Glutamatergic neuron (in vitro differentiated cells): ENCODE data around the gene PRSS23. TPM values are rescaled to one million over a fixed set of nuclear protein-coding genes. Genes with fewer than 3 reads are reported as not detected.

Source experiments
- DNase-seq: peaks from one replicate; pipeline ENCODE4 v3.0.0; 2022
- H3K27ac Mint-ChIP-seq: one replicate; pipeline ENCODE4 v1.8.0; 2020; ENCODE audit warnings: mild to moderate bottlenecking, mixed read lengths, inconsistent platforms; ENCODE audit not compliant: unreplicated experiment
- H3K27me3 Mint-ChIP-seq: one replicate; pipeline ENCODE4 v1.8.0; 2020; ENCODE audit warnings: mild to moderate bottlenecking, moderate library complexity, mixed read lengths, inconsistent platforms; ENCODE audit not compliant: unreplicated experiment
- H3K36me3 Mint-ChIP-seq: one replicate; pipeline ENCODE4 v1.8.0; 2020; ENCODE audit warnings: mild to moderate bottlenecking, mixed read lengths, inconsistent platforms; ENCODE audit not compliant: unreplicated experiment
- H3K4me1 Mint-ChIP-seq: one replicate; pipeline ENCODE4 v1.8.0; 2020; ENCODE audit warnings: mild to moderate bottlenecking, low read depth, mixed read lengths, inconsistent platforms; ENCODE audit not compliant: unreplicated experiment
- H3K4me3 Mint-ChIP-seq: one replicate; pipeline ENCODE4 v1.8.0; 2020; ENCODE audit warnings: mild to moderate bottlenecking, mixed read lengths, inconsistent platforms; ENCODE audit not compliant: unreplicated experiment
- H3K9me3 Mint-ChIP-seq: one replicate; pipeline ENCODE4 v1.8.0; 2020; ENCODE audit warnings: mild to moderate bottlenecking, moderate library complexity, mixed read lengths, inconsistent platforms; ENCODE audit not compliant: unreplicated experiment
- CTCF ChIP-seq: fragments of 200-600 bp; sonication (generic); IDR thresholded peaks from one replicate; pipeline ENCODE4 v1.5.0; 2021; ENCODE audit not compliant: partially characterized antibody, unreplicated experiment
- total RNA-seq: library from RNA; stranded (reverse); fragmentation: NEBNext Ultra II Directional; extraction: Animal tissue kit (Norgen Biotek cat#: 25700); gene quantifications from one replicate; pipeline ENCODE4 v1.2.1, GENCODE V29; 2021; ENCODE audit not compliant: unreplicated experiment

The PRSS23 gene
- total RNA-seq, 1 donor from 2014 or later = 20.2 TPM

DNA sequence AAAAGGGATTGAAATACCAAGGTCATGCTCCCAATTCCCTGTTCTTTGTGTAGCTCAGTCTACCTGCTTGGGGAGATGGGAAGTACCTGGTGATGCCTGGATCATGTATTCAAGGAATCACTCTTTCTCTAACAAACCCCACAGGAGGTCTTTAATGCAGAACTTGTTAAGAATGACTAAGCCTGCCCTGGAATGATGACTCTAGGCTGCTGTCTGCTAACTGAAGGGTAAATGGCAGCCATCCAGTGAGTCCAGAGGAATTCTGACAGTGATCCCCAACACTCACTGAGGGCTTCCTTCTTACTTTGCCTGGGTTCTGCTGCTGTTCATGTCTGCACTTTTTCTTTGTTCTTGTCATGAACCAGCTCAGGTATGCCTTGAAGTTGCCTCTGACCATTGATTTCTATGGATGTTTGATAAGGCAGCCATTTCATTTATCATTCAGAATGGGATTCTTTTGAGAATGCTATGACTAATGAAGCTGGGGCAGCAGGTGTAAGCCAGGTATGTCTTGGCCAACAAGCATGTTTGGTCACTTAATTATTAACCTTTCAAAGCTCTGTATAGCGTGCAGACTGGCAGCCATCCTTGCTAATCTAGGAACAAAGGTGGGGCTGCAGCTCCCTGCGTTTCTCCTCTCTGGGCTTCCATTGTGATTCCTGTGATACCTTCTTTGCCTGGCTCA lies 11.4 kb downstream of the PRSS23 start:
- Mint-ChIP-seq H3K36me3 (no peaks in the 10 kb centered on the region), H3K4me1 (no peaks in the 10 kb centered on the region), H3K27ac (no peak overlapping the region), H3K4me3 (no peak overlapping the region), H3K27me3 (peaks cover 5% of the 10 kb centered on the region), H3K9me3 (no peaks in the 10 kb centered on the region)
- no peak for DNase-seq
- TF ChIP-seq CTCF = no peak

- Mint-ChIP-seq H3K4me3 (no peak overlapping the region), H3K27me3 (peaks cover 5% of the 10 kb centered on the region), H3K27ac (no peak overlapping the region), H3K36me3 (no peaks in the 10 kb centered on the region), H3K9me3 (no peaks in the 10 kb centered on the region), H3K4me1 (no peaks in the 10 kb centered on the region)
- no peak for DNase-seq
- no peak for TF ChIP-seq CTCF
Measured at GRCh38 chr11:86812322-86812670, 12.0 kb downstream of the PRSS23 start.

- H3K9me3 Mint-ChIP-seq = no peaks in the 10 kb centered on the region
- no peak overlapping the region for H3K4me3 Mint-ChIP-seq
- H3K27ac Mint-ChIP-seq = no peak overlapping the region
- H3K36me3 Mint-ChIP-seq = no peaks in the 10 kb centered on the region
- no peak for TF ChIP-seq CTCF
- H3K4me1 Mint-ChIP-seq = no peaks in the 10 kb centered on the region
- DNase-seq = no peak
- H3K27me3 Mint-ChIP-seq = peaks cover 5% of the 10 kb centered on the region
Measured at GRCh38 chr11:86812981-86813380, 12.6 kb downstream of the PRSS23 start.

GRCh38 chr11:86814775-86815174 lies 14.4 kb downstream of the PRSS23 start:
- H3K36me3 Mint-ChIP-seq = no peaks in the 10 kb centered on the region
- no peak overlapping the region for H3K27ac Mint-ChIP-seq
- H3K4me3 Mint-ChIP-seq = no peak overlapping the region
- TF ChIP-seq CTCF = no peak
- no peaks in the 10 kb centered on the region for H3K4me1 Mint-ChIP-seq
- DNase-seq = no peak
- H3K9me3 Mint-ChIP-seq = no peaks in the 10 kb centered on the region
- no peaks in the 10 kb centered on the region for H3K27me3 Mint-ChIP-seq

DNA sequence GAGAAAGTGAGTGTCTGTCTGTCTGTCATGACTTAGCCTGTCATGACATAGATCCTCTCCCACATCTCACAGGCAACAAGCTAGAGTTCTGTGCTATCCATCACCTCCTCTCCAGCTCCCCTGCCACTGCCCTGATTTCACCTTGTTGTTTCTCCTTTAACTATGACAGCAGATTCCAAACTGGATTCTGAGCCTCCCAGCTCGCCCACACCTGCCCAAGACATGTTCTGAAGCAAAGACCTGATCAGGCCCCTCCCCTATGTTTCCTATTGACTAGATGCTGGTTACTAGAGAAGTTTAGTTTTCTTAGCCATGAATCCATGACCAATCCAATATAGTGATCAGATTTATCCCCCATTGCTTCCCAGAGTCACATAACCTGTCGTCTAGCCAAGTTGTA lies 15.4 kb downstream of the PRSS23 start:
- H3K27ac Mint-ChIP-seq = no peak overlapping the region
- no peaks in the 10 kb centered on the region for H3K36me3 Mint-ChIP-seq
- no peaks in the 10 kb centered on the region for H3K4me1 Mint-ChIP-seq
- DNase-seq = no peak
- H3K9me3 Mint-ChIP-seq = no peaks in the 10 kb centered on the region
- H3K4me3 Mint-ChIP-seq = no peak overlapping the region
- no peak for TF ChIP-seq CTCF
- no peaks in the 10 kb centered on the region for H3K27me3 Mint-ChIP-seq
